OCI-LY7 (cell line): ENCODE measurements around the gene CEMIP2. TPM values are rescaled to one million over a fixed set of nuclear protein-coding genes. Genes with fewer than 3 reads are reported as not detected.

Source experiments
- Bru-seq: library from RNA; stranded (reverse); fragments of 400-500 nt; gene quantifications from one replicate; lab custom pipeline; 2021; lab: Mats Ljungman, UMichigan
- BruChase-seq, 2 experiments: library from RNA; stranded (reverse); fragments of 400-500 nt; gene quantifications; one replicate each; lab custom pipeline; 2021; lab: Mats Ljungman, UMichigan
- BruUV-seq: library from RNA; stranded (reverse); fragments of 400-500 nt; replicated peaks from 2 replicates; lab custom pipeline; 2021; lab: Mats Ljungman, UMichigan
- CTCF ChIA-PET: fragments of 300-600 bp; sonication (Branson Sonifier 250); formaldehyde crosslinking; loops from one replicate; lab custom pipeline; 2022; ENCODE audit warnings: antibody characterized with exemption; ENCODE audit not compliant: unreplicated experiment; lab: Charles Lee
- POLR2A ChIA-PET: fragments of 300-600 bp; sonication (Branson Sonifier 250); formaldehyde crosslinking; loops from one replicate; lab custom pipeline; 2022; ENCODE audit warnings: antibody characterized with exemption; lab: Charles Lee
- DNase-seq: peaks from one replicate; pipeline ENCODE4 v3.0.0-alpha.2; 2015; ENCODE audit warnings: low spot score
- H2AFZ ChIP-seq: fragments of 200-600 bp; sonication (generic), shearing (Covaris generic); 2 replicates; pipeline ENCODE4 v1.6.1; 2014; ENCODE audit warnings: mild to moderate bottlenecking, antibody characterized with exemption, low read length, moderate library complexity
- H3K27ac ChIP-seq: fragments of 200-600 bp; sonication (generic); 2 replicates; pipeline ENCODE4 v1.5.1; 2014; ENCODE audit warnings: mixed run types, low read depth, mild to moderate bottlenecking, moderate library complexity, low read length, inconsistent platforms; ENCODE audit not compliant: poor library complexity, severe bottlenecking
- H3K36me3 ChIP-seq: fragments of 200-600 bp; sonication (generic); 2 replicates; pipeline ENCODE4 v1.6.1; 2014; ENCODE audit warnings: mild to moderate bottlenecking, antibody characterized with exemption, low read length, moderate library complexity, mixed read lengths; ENCODE audit not compliant: insufficient read depth
- H3K4me1 ChIP-seq: fragments of 200-600 bp; sonication (generic); 2 replicates; pipeline ENCODE4 v1.5.1; 2014; ENCODE audit warnings: mild to moderate bottlenecking, low read length; ENCODE audit not compliant: insufficient read depth, poor library complexity, severe bottlenecking
- H3K4me2 ChIP-seq: fragments of 200-600 bp; sonication (generic); 2 replicates; pipeline ENCODE4 v1.6.1; 2014; ENCODE audit warnings: mild to moderate bottlenecking, low read length
- H3K4me3 ChIP-seq: fragments of 200-600 bp; sonication (generic); 2 replicates; pipeline ENCODE4 v1.5.1; 2014; ENCODE audit warnings: mild to moderate bottlenecking, low read depth, low read length; ENCODE audit not compliant: poor library complexity, severe bottlenecking
- H3K79me2 ChIP-seq: fragments of 200-600 bp; sonication (generic); 2 replicates; pipeline ENCODE4 v1.6.1; 2016; ENCODE audit warnings: low read depth, mild to moderate bottlenecking, low read length, moderate library complexity, mixed read lengths; ENCODE audit not compliant: insufficient read depth
- H3K9me2 ChIP-seq: fragments of 200-600 bp; sonication (generic); 2 replicates; pipeline ENCODE4 v1.6.1; 2016; ENCODE audit warnings: mild to moderate bottlenecking, low read length, mixed read lengths; ENCODE audit not compliant: insufficient read depth
- H3K9me3 ChIP-seq: fragments of 200-600 bp; sonication (generic); 2 replicates; pipeline ENCODE4 v1.6.1; 2014; ENCODE audit warnings: mild to moderate bottlenecking, mixed run types, low read length, mixed read lengths
- H4K20me1 ChIP-seq: fragments of 200-600 bp; sonication (generic); 2 replicates; pipeline ENCODE4 v1.6.1; 2014; ENCODE audit warnings: mild to moderate bottlenecking, antibody characterized with exemption, low read length, moderate library complexity, mixed read lengths; ENCODE audit not compliant: insufficient read depth
- EZH2phosphoT487 ChIP-seq: fragments of 200-600 bp; sonication (generic); IDR thresholded peaks from 2 replicates; pipeline ENCODE4 v1.6.1; 2018; ENCODE audit warnings: low read depth, borderline replicate concordance, mild to moderate bottlenecking, mixed run types, antibody characterized with exemption, low read length, moderate library complexity, mixed read lengths
- intact Hi-C: fragments of 100-400 bp; cut with micrococcal nuclease; formaldehyde crosslinking; loops from one replicate; pipeline ENCODE4 v1.10.0; 2022; ENCODE audit not compliant: unreplicated experiment
- long read RNA-seq: library from polyadenylated mRNA; stranded (forward); transcript quantifications from one replicate; pipeline ENCODE4 v2.0.0, GENCODE V29; 2022
- total RNA-seq, 2 experiments: library from RNA; depleted of rRNA in 1 of 2; stranded (reverse); fragments of >200 nt in 1 of 2; shearing (Covaris generic) in 1 of 2; gene quantifications; 2 replicates each; pipeline ENCODE4 v1.2.3, GENCODE V29; 2014 to 2022
- TF ChIP-seq, protein P1 (sequence below): fragments of 200-600 bp; sonication (generic); conservative IDR thresholded peaks from 2 replicates; pipeline ENCODE4 v1.5.1; 2014; ENCODE audit warnings: mild to moderate bottlenecking, antibody characterized with exemption, low read length, moderate library complexity, mixed read lengths

CEMIP2 gene
- total RNA-seq (2014; rRNA removed; shearing (Covaris generic)), result 0.90 and 1.8 TPM in 2 replicates
- 3.9 and 4.8 TPM in 2 replicates for total RNA-seq (2022)
- Bru-seq, nascent RNA, result percentile 40 among the genes with signal in this experiment
- percentile 44 among the genes with signal in this experiment for BruChase-seq, experiment 1, labeled RNA remaining after a 6-hour chase
- percentile 47 among the genes with signal in this experiment for BruChase-seq, experiment 2, labeled RNA remaining after a 2-hour chase
- long read RNA-seq, partial matches to known transcripts, result 0 of 3 reads
- long read RNA-seq, other reads (novel, unspliced or antisense), result 3 of 3 reads

GRCh38 chr9:71768388-71769174 lies at the start of gene CEMIP2:
Gene CEMIP2 (minus strand): TSS chr9:71768513. CDS start chr9:71750373, 18,140 bp downstream.
- peak within 1 kb of the TSS; percentile 99 for H3K4me2 ChIP-seq
- no peak within 1 kb of the TSS for H3K27ac ChIP-seq
- H3K9me3 ChIP-seq, result no peaks in the 10 kb centered on the region
- ChIA-PET CTCF (interaction anchor here (0.6 to 1.0 kb wide), 3 partner anchors 26 to 256 kb away, joined by 3 read pairs; no protein-coding TSS in a partner anchor), POLR2A (interaction anchor here (0.8 kb wide), 1 partner anchor 143 kb away, joined by 4 read pairs; the partner anchor contains the start of genes ABHD17B and C9orf85)
- peaks cover 11% of the 10 kb centered on the region; the same call in 1 of the 2 replicates for H4K20me1 ChIP-seq
- peak within 1 kb of the TSS; percentile 74 for H3K4me3 ChIP-seq
- H2AFZ ChIP-seq, result peak within 1 kb of the TSS; percentile 75
- H3K4me1 ChIP-seq, result peaks cover 10% of the 10 kb centered on the region
- H3K79me2 ChIP-seq, result no peaks in the 10 kb centered on the region
- H3K9me2 ChIP-seq, result no peaks in the 10 kb centered on the region
- TF ChIP-seq, protein P1, sequence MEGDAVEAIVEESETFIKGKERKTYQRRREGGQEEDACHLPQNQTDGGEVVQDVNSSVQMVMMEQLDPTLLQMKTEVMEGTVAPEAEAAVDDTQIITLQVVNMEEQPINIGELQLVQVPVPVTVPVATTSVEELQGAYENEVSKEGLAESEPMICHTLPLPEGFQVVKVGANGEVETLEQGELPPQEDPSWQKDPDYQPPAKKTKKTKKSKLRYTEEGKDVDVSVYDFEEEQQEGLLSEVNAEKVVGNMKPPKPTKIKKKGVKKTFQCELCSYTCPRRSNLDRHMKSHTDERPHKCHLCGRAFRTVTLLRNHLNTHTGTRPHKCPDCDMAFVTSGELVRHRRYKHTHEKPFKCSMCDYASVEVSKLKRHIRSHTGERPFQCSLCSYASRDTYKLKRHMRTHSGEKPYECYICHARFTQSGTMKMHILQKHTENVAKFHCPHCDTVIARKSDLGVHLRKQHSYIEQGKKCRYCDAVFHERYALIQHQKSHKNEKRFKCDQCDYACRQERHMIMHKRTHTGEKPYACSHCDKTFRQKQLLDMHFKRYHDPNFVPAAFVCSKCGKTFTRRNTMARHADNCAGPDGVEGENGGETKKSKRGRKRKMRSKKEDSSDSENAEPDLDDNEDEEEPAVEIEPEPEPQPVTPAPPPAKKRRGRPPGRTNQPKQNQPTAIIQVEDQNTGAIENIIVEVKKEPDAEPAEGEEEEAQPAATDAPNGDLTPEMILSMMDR, result no peak; the same call in 1 of the 2 replicates
- no peak for TF ChIP-seq EZH2phosphoT487
- intact Hi-C loops, result loop anchor here (1.0 to 5.0 kb wide), 7 partner anchors 39 to 481 kb away; no protein-coding TSS in a partner anchor
- BruUV-seq, result no TSS peak
- no peaks in the 10 kb centered on the region for H3K36me3 ChIP-seq
- peak; percentile 88 for DNase-seq

- H2AFZ ChIP-seq, result no peak overlapping the region
- no peaks in the 10 kb centered on the region for H3K9me3 ChIP-seq
- ChIA-PET POLR2A (interaction anchor here (0.7 to 1.9 kb wide), 4 partner anchors 10 to 94 kb away, joined by 3 to 6 read pairs (median 4); partner anchors contain the start of genes ABHD17B and C9orf85), CTCF (interaction anchor here (2.6 kb wide), 1 partner anchor 10 kb away, joined by 7 read pairs; no protein-coding TSS in a partner anchor)
- no peaks in the 10 kb centered on the region for H4K20me1 ChIP-seq
- no peak overlapping the region for H3K4me3 ChIP-seq
- intact Hi-C loops, result no loop called here
- H3K4me2 ChIP-seq, result no peak overlapping the region
- TF ChIP-seq EZH2phosphoT487, result no peak
- TF ChIP-seq, protein P1, result no peak
- no peak for DNase-seq
- no peaks in the 10 kb centered on the region for H3K4me1 ChIP-seq
- H3K27ac ChIP-seq, result no peak overlapping the region
- no peaks in the 10 kb centered on the region for H3K79me2 ChIP-seq
- BruUV-seq, result no TSS peak
- H3K36me3 ChIP-seq, result no peaks in the 10 kb centered on the region
- no peaks in the 10 kb centered on the region for H3K9me2 ChIP-seq
These were observed 48.7 kb upstream of the CEMIP2 start for GRCh38 chr9:71816916-71817451.
